Panc1 (cell line): ENCODE measurements around the gene NCK1. TPM values are rescaled to one million over a fixed set of nuclear protein-coding genes. Genes with fewer than 3 reads are reported as not detected.

ENCODE experiments used
- ATAC-seq: fragments of 200-7000 bp; cut with Tn5 transposase; 2 replicates; pipeline ENCODE4 v1.9.1; 2020; ENCODE audit warnings: mild to moderate bottlenecking, moderate library complexity
- BruUV-seq: library from RNA; stranded (reverse); fragments of 400-500 nt; replicated peaks from 2 replicates; lab custom pipeline; 2021; lab: Mats Ljungman, UMichigan
- CTCF ChIA-PET: fragments of 300-600 bp; sonication (Branson Sonifier 250); formaldehyde crosslinking; loops from one replicate; lab custom pipeline; 2022; ENCODE audit warnings: antibody characterized with exemption; lab: Charles Lee
- POLR2A ChIA-PET: fragments of 300-600 bp; sonication (Branson Sonifier 250); formaldehyde crosslinking; loops from one replicate; lab custom pipeline; 2022; ENCODE audit warnings: antibody characterized with exemption; lab: Charles Lee
- DNase-seq: peaks from one replicate; pipeline ENCODE4 v3.0.0-alpha.2; 2010; ENCODE audit warnings: low read depth, low spot score
- H3K27ac ChIP-seq: 2 replicates; pipeline ENCODE4 v1.5.1; 2011; ENCODE audit warnings: mild to moderate bottlenecking, low read length, inconsistent platforms
- H3K27me3 ChIP-seq: fragments of 200-500 bp; sonication (Bioruptor generic); 2 replicates; pipeline ENCODE4 v1.6.0; 2014; ENCODE audit warnings: low read length, inconsistent platforms; ENCODE audit not compliant: control insufficient read depth, insufficient read depth
- H3K36me3 ChIP-seq: fragments of 200-500 bp; sonication (Bioruptor generic); 2 replicates; pipeline ENCODE4 v1.5.1; 2014; ENCODE audit warnings: inconsistent platforms, mild to moderate bottlenecking, low read length, moderate library complexity; ENCODE audit not compliant: control insufficient read depth, insufficient read depth
- H3K4me1 ChIP-seq: 2 replicates; pipeline ENCODE4 v1.5.1; 2011; ENCODE audit warnings: inconsistent platforms, mild to moderate bottlenecking, low read length, moderate library complexity; ENCODE audit not compliant: control insufficient read depth, insufficient read depth
- H3K4me3 ChIP-seq, 2 experiments: 2 replicates each; pipeline ENCODE4 v1.5.1; 2011 to 2012; ENCODE audit warnings: low read depth in 2 of 2, low read length in 2 of 2, mild to moderate bottlenecking in 2 of 2, inconsistent platforms in 1 of 2, moderate library complexity in 1 of 2
- H3K9me3 ChIP-seq: fragments of 200-500 bp; sonication (Bioruptor generic); 2 replicates; pipeline ENCODE4 v1.5.1; 2014; ENCODE audit warnings: low read depth, mild to moderate bottlenecking, inconsistent platforms, low read length, moderate library complexity; ENCODE audit not compliant: control insufficient read depth, insufficient read depth
- CTCF ChIP-seq: fragments of 450-650 bp; IDR thresholded peaks from 2 replicates; pipeline ENCODE4 v1.5.1; 2017; ENCODE audit warnings: mild to moderate bottlenecking
- POLR2AphosphoS5 ChIP-seq: IDR thresholded peaks from 2 replicates; pipeline ENCODE4 v1.6.1; 2012; ENCODE audit warnings: mild to moderate bottlenecking, low read depth, low read length, moderate library complexity
- REST ChIP-seq, 2 experiments: IDR thresholded peaks; 2 replicates each; pipeline ENCODE4 v1.6.1; 2011 to 2012; ENCODE audit warnings: low read depth in 2 of 2, control low read depth in 1 of 2, low read length in 1 of 2, mild to moderate bottlenecking in 1 of 2, moderate library complexity in 1 of 2; ENCODE audit not compliant: insufficient read depth in 1 of 2
- SIN3A ChIP-seq: IDR thresholded peaks from 2 replicates; pipeline ENCODE4 v1.6.1; 2012; ENCODE audit warnings: low read depth, mild to moderate bottlenecking, low read length, moderate library complexity, borderline replicate concordance; ENCODE audit not compliant: insufficient read depth
- TCF7L2 ChIP-seq: IDR thresholded peaks from 2 replicates; pipeline ENCODE4 v1.6.1; 2011; ENCODE audit warnings: mild to moderate bottlenecking, low read depth, low read length, inconsistent platforms
- in situ Hi-C: cut with HindIII; loops from 2 replicates; pipeline ENCODE4 v1.10.0; 2016; ENCODE audit warnings: low sequenced_read_pairs, low pct_unique_long_range_greater_than_20kb
- intact Hi-C: fragments of 100-400 bp; cut with micrococcal nuclease; formaldehyde crosslinking; loops from one replicate; pipeline ENCODE4 v1.10.0; 2022; ENCODE audit not compliant: unreplicated experiment
- total RNA-seq: library from RNA; stranded (reverse); gene quantifications from one replicate; pipeline ENCODE4 v1.2.1, GENCODE V29; 2021; ENCODE audit not compliant: unreplicated experiment

NCK1 gene
- total RNA-seq, 1 experiment from 2014 or later: 43.5 TPM

- DNase-seq (no peak), ATAC-seq (peak; percentile 60)
- H3K4me1 ChIP-seq: no peaks in the 10 kb centered on the region; the same call in 1 of the 2 replicates
- peaks cover under 1% of the 10 kb centered on the region; the same call in 1 of the 2 replicates for H3K9me3 ChIP-seq
- in situ Hi-C loops (no loop called here), intact Hi-C loops (no loop called here)
- no peak overlapping the region for H3K27ac ChIP-seq
- H3K36me3 ChIP-seq: no peaks in the 10 kb centered on the region
- no peak overlapping the region for H3K4me3 ChIP-seq
- TF ChIP-seq SIN3A (no peak), TCF7L2 (no peak), POLR2AphosphoS5 (no peak), REST (IDR thresholded peaks at IDR 0.05; ENCODE audit: insufficient read depth in 1 of 2, low read depth in 2 of 2, low read length in 1 of 2) (no peak), CTCF (no peak)
- CTCF ChIA-PET: no interaction called here
- no peaks in the 10 kb centered on the region for H3K27me3 ChIP-seq
- POLR2A ChIA-PET: no interaction called here
- no TSS peak for BruUV-seq
Measured at GRCh38 chr3:136882571-136882970, 20.6 kb downstream of the NCK1 start.

GRCh38 chr3:136883967-136884720 is 22.1 kb downstream of the NCK1 start:
- Histone ChIP-seq H3K27me3 (no peaks in the 10 kb centered on the region), H3K9me3 (no peaks in the 10 kb centered on the region), H3K4me1 (no peaks in the 10 kb centered on the region; the same call in 1 of the 2 replicates), H3K4me3 (no peak overlapping the region), H3K27ac (no peak overlapping the region), H3K36me3 (no peaks in the 10 kb centered on the region)
- BruUV-seq: no TSS peak
- no peak for TF ChIP-seq POLR2AphosphoS5
- no peak for TF ChIP-seq CTCF
- TF ChIP-seq REST (IDR thresholded peaks at IDR 0.05; ENCODE audit: insufficient read depth in 1 of 2, low read depth in 2 of 2, low read length in 1 of 2): no peak
- TF ChIP-seq TCF7L2: no peak
- no peak for TF ChIP-seq SIN3A
- CTCF ChIA-PET: no interaction called here
- in situ Hi-C loops: no loop called here
- POLR2A ChIA-PET: no interaction called here
- intact Hi-C loops: no loop called here
- no peak for DNase-seq
- no peak for ATAC-seq
